IPS-18a (cell line): ENCODE measurements around the gene CLCN1.

ENCODE experiments used
- H3K27ac ChIP-seq: one replicate; pipeline ENCODE4 v1.5.1; 2013; ENCODE audit warnings: low read length
- H3K27me3 ChIP-seq: one replicate; pipeline ENCODE4 v1.6.1; 2013; ENCODE audit warnings: mild to moderate bottlenecking, low read length; ENCODE audit not compliant: control insufficient read depth, insufficient read depth
- H3K36me3 ChIP-seq: one replicate; pipeline ENCODE4 v1.6.1; 2013; ENCODE audit warnings: low read depth, low read length; ENCODE audit not compliant: control insufficient read depth
- H3K4me1 ChIP-seq: one replicate; pipeline ENCODE4 v1.6.1; 2013; ENCODE audit warnings: low read depth, low read length; ENCODE audit not compliant: control insufficient read depth
- H3K4me3 ChIP-seq: one replicate; pipeline ENCODE4 v1.5.1; 2013; ENCODE audit warnings: low read length
- H3K9ac ChIP-seq: one replicate; pipeline ENCODE4 v1.6.1; 2013; ENCODE audit warnings: mild to moderate bottlenecking, low read length, moderate library complexity
- H3K9me3 ChIP-seq: one replicate; pipeline ENCODE4 v1.6.1; 2013; ENCODE audit warnings: low read depth, low read length; ENCODE audit not compliant: control insufficient read depth

The CLCN1 gene

GRCh38 chr7:143321242-143321641, 5.3 kb downstream of the CLCN1 start:
- no peak overlapping the region for H3K9ac ChIP-seq
- no peaks in the 10 kb centered on the region for H3K27me3 ChIP-seq
- no peaks in the 10 kb centered on the region for H3K36me3 ChIP-seq
- H3K9me3 ChIP-seq, result no peaks in the 10 kb centered on the region
- H3K27ac ChIP-seq, result no peak overlapping the region
- H3K4me3 ChIP-seq, result no peak overlapping the region
- no peaks in the 10 kb centered on the region for H3K4me1 ChIP-seq

- no peaks in the 10 kb centered on the region for H3K27me3 ChIP-seq
- H3K9ac ChIP-seq, result no peak overlapping the region
- no peak overlapping the region for H3K27ac ChIP-seq
- no peak overlapping the region for H3K4me3 ChIP-seq
- no peaks in the 10 kb centered on the region for H3K4me1 ChIP-seq
- no peaks in the 10 kb centered on the region for H3K9me3 ChIP-seq
- no peaks in the 10 kb centered on the region for H3K36me3 ChIP-seq
Measured at GRCh38 chr7:143321734-143322133, 5.8 kb downstream of the CLCN1 start.

- Histone ChIP-seq H3K27me3 (no peaks in the 10 kb centered on the region), H3K27ac (no peak overlapping the region), H3K4me1 (no peaks in the 10 kb centered on the region), H3K9ac (no peak overlapping the region), H3K9me3 (no peaks in the 10 kb centered on the region), H3K36me3 (no peaks in the 10 kb centered on the region), H3K4me3 (no peak overlapping the region)
Measured at GRCh38 chr7:143322760-143323633, 7.1 kb downstream of the CLCN1 start.

- H3K9ac ChIP-seq, result no peak overlapping the region
- H3K9me3 ChIP-seq, result no peaks in the 10 kb centered on the region
- no peak overlapping the region for H3K4me3 ChIP-seq
- H3K4me1 ChIP-seq, result no peaks in the 10 kb centered on the region
- H3K36me3 ChIP-seq, result no peaks in the 10 kb centered on the region
- no peaks in the 10 kb centered on the region for H3K27me3 ChIP-seq
- H3K27ac ChIP-seq, result no peak overlapping the region
Measured at GRCh38 chr7:143323653-143324052, 7.7 kb downstream of the CLCN1 start.

- H3K4me1 ChIP-seq, result no peaks in the 10 kb centered on the region
- H3K27ac ChIP-seq, result no peak overlapping the region
- H3K27me3 ChIP-seq, result no peaks in the 10 kb centered on the region
- H3K36me3 ChIP-seq, result no peaks in the 10 kb centered on the region
- H3K9me3 ChIP-seq, result no peaks in the 10 kb centered on the region
- H3K9ac ChIP-seq, result no peak overlapping the region
- no peak overlapping the region for H3K4me3 ChIP-seq
Measured at GRCh38 chr7:143325240-143325639, 9.3 kb downstream of the CLCN1 start.

- Histone ChIP-seq H3K36me3 (no peaks in the 10 kb centered on the region), H3K4me3 (no peak overlapping the region), H3K9me3 (no peaks in the 10 kb centered on the region), H3K9ac (no peak overlapping the region), H3K27ac (no peak overlapping the region), H3K4me1 (no peaks in the 10 kb centered on the region), H3K27me3 (no peaks in the 10 kb centered on the region)
Measured at GRCh38 chr7:143327903-143328302, 12.0 kb downstream of the CLCN1 start.

GRCh38 chr7:143329471-143330170, 13.7 kb downstream of the CLCN1 start:
- Histone ChIP-seq H3K27me3 (no peaks in the 10 kb centered on the region), H3K9me3 (no peaks in the 10 kb centered on the region), H3K4me1 (no peaks in the 10 kb centered on the region), H3K27ac (no peak overlapping the region), H3K36me3 (no peaks in the 10 kb centered on the region), H3K4me3 (no peak overlapping the region), H3K9ac (no peak overlapping the region)

GRCh38 chr7:143331179-143331801, 15.4 kb downstream of the CLCN1 start:
- H3K4me1 ChIP-seq, result no peaks in the 10 kb centered on the region
- H3K9me3 ChIP-seq, result no peaks in the 10 kb centered on the region
- no peak overlapping the region for H3K27ac ChIP-seq
- no peaks in the 10 kb centered on the region for H3K36me3 ChIP-seq
- H3K4me3 ChIP-seq, result no peak overlapping the region
- H3K9ac ChIP-seq, result no peak overlapping the region
- no peaks in the 10 kb centered on the region for H3K27me3 ChIP-seq

GRCh38 chr7:143334244-143334643, 18.3 kb downstream of the CLCN1 start:
- H3K27me3 ChIP-seq, result no peaks in the 10 kb centered on the region
- no peaks in the 10 kb centered on the region for H3K36me3 ChIP-seq
- H3K9me3 ChIP-seq, result no peaks in the 10 kb centered on the region
- H3K9ac ChIP-seq, result no peak overlapping the region
- no peak overlapping the region for H3K4me3 ChIP-seq
- no peak overlapping the region for H3K27ac ChIP-seq
- no peaks in the 10 kb centered on the region for H3K4me1 ChIP-seq

GRCh38 chr7:143337216-143337615, 21.3 kb downstream of the CLCN1 start:
- H3K9ac ChIP-seq, result no peak overlapping the region

GRCh38 chr7:143341842-143342241, 25.9 kb downstream of the CLCN1 start:
- Histone ChIP-seq H3K9me3 (no peaks in the 10 kb centered on the region), H3K36me3 (no peaks in the 10 kb centered on the region)

More at GRCh38 chr7:143337216-143337615, 21.3 kb downstream of the CLCN1 start:
- H3K9me3 ChIP-seq, result no peaks in the 10 kb centered on the region
- no peaks in the 10 kb centered on the region for H3K27me3 ChIP-seq
- H3K36me3 ChIP-seq, result no peaks in the 10 kb centered on the region
- no peak overlapping the region for H3K4me3 ChIP-seq
- no peaks in the 10 kb centered on the region for H3K4me1 ChIP-seq
- no peak overlapping the region for H3K27ac ChIP-seq

More at GRCh38 chr7:143341842-143342241, 25.9 kb downstream of the CLCN1 start:
- no peak overlapping the region for H3K4me3 ChIP-seq
- no peak overlapping the region for H3K9ac ChIP-seq
- H3K4me1 ChIP-seq, result no peaks in the 10 kb centered on the region
- H3K27me3 ChIP-seq, result peaks cover 12% of the 10 kb centered on the region
- no peak overlapping the region for H3K27ac ChIP-seq
